H9 (cell line): Measurements from ENCODE around the gene AKT1. TPM values are rescaled to one million over a fixed set of nuclear protein-coding genes. Genes with fewer than 3 reads are reported as not detected.

Source experiments
- DNase-seq: peaks from one replicate; pipeline ENCODE4 v3.0.0-alpha.2; 2017
- H2AFZ ChIP-seq: one replicate; pipeline ENCODE4 v1.6.1; 2013; ENCODE audit warnings: mild to moderate bottlenecking, low read length, control low read depth, moderate library complexity
- H2AK5ac ChIP-seq: 2 replicates; pipeline ENCODE4 v1.6.1; 2013; ENCODE audit warnings: low read length, control low read depth, mixed read lengths; ENCODE audit not compliant: insufficient read length
- H2BK120ac ChIP-seq: one replicate; pipeline ENCODE4 v1.6.1; 2013; ENCODE audit warnings: low read depth, mild to moderate bottlenecking, low read length, control low read depth, inconsistent platforms; ENCODE audit not compliant: poor library complexity, severe bottlenecking
- H2BK12ac ChIP-seq: 2 replicates; pipeline ENCODE4 v1.6.1; 2013; ENCODE audit warnings: low read length, control low read depth, mixed read lengths, low read depth; ENCODE audit not compliant: insufficient read length
- H2BK15ac ChIP-seq: 2 replicates; pipeline ENCODE4 v1.6.1; 2013; ENCODE audit warnings: low read depth, low read length, control low read depth
- H2BK20ac ChIP-seq: one replicate; pipeline ENCODE4 v1.6.1; 2013; ENCODE audit warnings: low read depth, mild to moderate bottlenecking, low read length, control low read depth, inconsistent platforms; ENCODE audit not compliant: poor library complexity, severe bottlenecking
- H2BK5ac ChIP-seq: 2 replicates; pipeline ENCODE4 v1.6.1; 2013; ENCODE audit warnings: low read length, control low read depth, mixed read lengths; ENCODE audit not compliant: insufficient read length
- H3K14ac ChIP-seq: 2 replicates; pipeline ENCODE4 v1.6.1; 2013; ENCODE audit warnings: low read length, control low read depth; ENCODE audit not compliant: insufficient read depth
- H3K18ac ChIP-seq: 2 replicates; pipeline ENCODE4 v1.6.1; 2013; ENCODE audit warnings: low read depth, mild to moderate bottlenecking, mixed read lengths, low read length, control low read depth; ENCODE audit not compliant: insufficient read length
- H3K23ac ChIP-seq: 2 replicates; pipeline ENCODE4 v1.6.1; 2013; ENCODE audit warnings: low read length, control low read depth, mixed read lengths, low read depth; ENCODE audit not compliant: insufficient read length
- H3K23me2 ChIP-seq: 2 replicates; pipeline ENCODE4 v1.6.1; 2013; ENCODE audit warnings: low read depth, mild to moderate bottlenecking, mixed read lengths, low read length, control low read depth; ENCODE audit not compliant: insufficient read length, poor library complexity, severe bottlenecking
- H3K27ac ChIP-seq: 2 replicates; pipeline ENCODE4 v1.5.1; 2013; ENCODE audit warnings: low read length, control low read depth, mixed read lengths, low read depth; ENCODE audit not compliant: insufficient read length
- H3K27me3 ChIP-seq: 2 replicates; pipeline ENCODE4 v1.6.1; 2013; ENCODE audit warnings: low read length, control low read depth, inconsistent platforms; ENCODE audit not compliant: insufficient read depth
- H3K4ac ChIP-seq: 2 replicates; pipeline ENCODE4 v1.6.1; 2013; ENCODE audit warnings: low read depth, mild to moderate bottlenecking, control low read depth, inconsistent platforms, low read length, moderate library complexity
- H3K4me1 ChIP-seq: 2 replicates; pipeline ENCODE4 v1.6.1; 2013; ENCODE audit warnings: low read length, control low read depth, inconsistent platforms; ENCODE audit not compliant: insufficient read depth
- H3K4me2 ChIP-seq: 2 replicates; pipeline ENCODE4 v1.6.1; 2013; ENCODE audit warnings: low read length, control low read depth, mixed read lengths; ENCODE audit not compliant: insufficient read length, insufficient read depth
- H3K56ac ChIP-seq: 2 replicates; pipeline ENCODE4 v1.6.1; 2013; ENCODE audit warnings: low read depth, mild to moderate bottlenecking, mixed read lengths, low read length, control low read depth; ENCODE audit not compliant: insufficient read length
- H3K79me1 ChIP-seq: 2 replicates; pipeline ENCODE4 v1.6.1; 2013; ENCODE audit warnings: low read depth, mild to moderate bottlenecking, moderate library complexity, low read length, control low read depth, inconsistent platforms; ENCODE audit not compliant: insufficient read depth, poor library complexity, severe bottlenecking
- H3K79me2 ChIP-seq: 2 replicates; pipeline ENCODE4 v1.6.1; 2013; ENCODE audit warnings: low read length, control low read depth, inconsistent platforms; ENCODE audit not compliant: insufficient read depth
- H3K9ac ChIP-seq: 2 replicates; pipeline ENCODE4 v1.6.1; 2013; ENCODE audit warnings: low read length, control low read depth, mixed read lengths; ENCODE audit not compliant: insufficient read length; ENCODE audit errors: extremely low read depth
- H3K9me3 ChIP-seq: one replicate; pipeline ENCODE4 v1.6.1; 2013; ENCODE audit warnings: low read depth, low read length, inconsistent platforms; ENCODE audit not compliant: control insufficient read depth
- H3T11ph ChIP-seq: one replicate; pipeline ENCODE4 v1.6.1; 2013; ENCODE audit warnings: mild to moderate bottlenecking, low read length, control low read depth, inconsistent platforms
- H4K20me1 ChIP-seq: one replicate; pipeline ENCODE4 v1.6.1; 2013; ENCODE audit not compliant: control insufficient read depth, insufficient read length, insufficient read depth
- H4K5ac ChIP-seq: 2 replicates; pipeline ENCODE4 v1.6.1; 2013; ENCODE audit warnings: low read depth, mild to moderate bottlenecking, mixed read lengths, low read length, control low read depth; ENCODE audit not compliant: insufficient read length
- H4K8ac ChIP-seq: replicated peaks from 2 replicates; pipeline ENCODE4 v1.6.1; 2013; ENCODE audit warnings: low read length, control low read depth, mixed read lengths, low read depth; ENCODE audit not compliant: insufficient read length
- H4K91ac ChIP-seq: 2 replicates; pipeline ENCODE4 v1.6.1; 2013; ENCODE audit warnings: low read depth, mild to moderate bottlenecking, moderate library complexity, mixed read lengths, low read length, control low read depth; ENCODE audit not compliant: insufficient read length
- H3K27ac Mint-ChIP-seq, 3 experiments: 2 replicates in 2 of 3; 3 replicates in 1 of 3; pipeline ENCODE4 v1.8.0; 2020 to 2021; ENCODE audit warnings: mixed read lengths in 3 of 3, mild to moderate bottlenecking in 1 of 3, moderate library complexity in 1 of 3
- H3K27me3 Mint-ChIP-seq: 2 replicates; pipeline ENCODE4 v1.8.0; 2021; ENCODE audit warnings: low read depth, mild to moderate bottlenecking, moderate library complexity, mixed read lengths
- H3K36me3 Mint-ChIP-seq, 3 experiments: 2 replicates in 2 of 3; 3 replicates in 1 of 3; pipeline ENCODE4 v1.8.0; 2020 to 2021; ENCODE audit warnings: low read depth in 3 of 3, mixed read lengths in 3 of 3; ENCODE audit not compliant: insufficient read depth in 1 of 3
- H3K4me1 Mint-ChIP-seq, 2 experiments: 2 replicates each; pipeline ENCODE4 v1.8.0; 2020; ENCODE audit warnings: mixed read lengths in 2 of 2
- H3K4me3 Mint-ChIP-seq, 2 experiments: 2 replicates in 1 of 2; 3 replicates in 1 of 2; pipeline ENCODE4 v1.8.0; 2020 to 2021; ENCODE audit warnings: mild to moderate bottlenecking in 2 of 2, mixed read lengths in 2 of 2, moderate library complexity in 1 of 2
- H3K9me3 Mint-ChIP-seq, 2 experiments: 2 replicates in 1 of 2; 3 replicates in 1 of 2; pipeline ENCODE4 v1.8.0; 2020; ENCODE audit warnings: mild to moderate bottlenecking in 2 of 2, mixed read lengths in 2 of 2, moderate library complexity in 1 of 2
- CTCF ChIP-seq: fragments of 200-600 bp; sonication (generic); conservative IDR thresholded peaks from 3 replicates; pipeline ENCODE4 v1.8.0; 2021; ENCODE audit warnings: antibody characterized with exemption, mild to moderate bottlenecking
- WGBS: extraction: QIAGEN DNeasy Blood & Tissue Kit; methylation state at CpG from one replicate; pipeline ENCODE4 v1.1.7; 2013; ENCODE audit warnings: missing lambda C conversion rate, low lambda C conversion rate, mixed read lengths; ENCODE audit not compliant: insufficient read length; ENCODE audit errors: extremely low coverage; 5-methylcytosine and 5-hydroxymethylcytosine counted together
- total RNA-seq: library from RNA; stranded (reverse); gene quantifications from 2 replicates; pipeline ENCODE4 v1.2.1, GENCODE V29; 2021

AKT1 gene
- total RNA-seq, 1 experiment from 2014 or later: 101 TPM

GRCh38 chr14:104768437-104769323 is 26.9 kb downstream of the AKT1 start:
- no peaks in the 10 kb centered on the region for H3K9me3 ChIP-seq
- no peaks in the 10 kb centered on the region for H3K79me2 ChIP-seq
- no peak overlapping the region for H2BK15ac ChIP-seq
- H3K18ac ChIP-seq: peak overlapping the region; percentile 15
- no peaks in the 10 kb centered on the region for H3K27me3 ChIP-seq
- H2BK5ac ChIP-seq: no peak overlapping the region
- WGBS: no CpG with 5 or more reads among the region's 25 CpGs
- H3K14ac ChIP-seq: no peak overlapping the region
- H3K36me3 Mint-ChIP-seq: peaks cover 35 to 54% (median 46%) of the 10 kb centered on the region in 3 experiments
- peaks cover 2% of the 10 kb centered on the region for H3K23me2 ChIP-seq
- no peak overlapping the region for H4K5ac ChIP-seq
- H2BK12ac ChIP-seq: no peak overlapping the region
- H2AFZ ChIP-seq: no peak overlapping the region
- H4K8ac ChIP-seq: no peak overlapping the region
- no peak overlapping the region for H3T11ph ChIP-seq
- peak overlapping the region in 1 of 2 experiments; percentile 58; a peak in 3 of 5 replicates for H3K4me3 Mint-ChIP-seq
- no peak overlapping the region for H3K27ac ChIP-seq
- H2AK5ac ChIP-seq: no peak overlapping the region
- peaks cover 15 to 21% of the 10 kb centered on the region in 2 experiments for H3K4me1 Mint-ChIP-seq
- no peak overlapping the region for H2BK20ac ChIP-seq
- H3K23ac ChIP-seq: no peak overlapping the region
- TF ChIP-seq CTCF: peak; percentile 93
- H3K56ac ChIP-seq: no peak overlapping the region
- no peak overlapping the region for H3K4ac ChIP-seq
- peak overlapping the region; percentile 0 for H3K4me2 ChIP-seq
- no peak overlapping the region for H3K9ac ChIP-seq
- DNase-seq: peak; percentile 97
- no peaks in the 10 kb centered on the region for H4K20me1 ChIP-seq
- no peak overlapping the region for H2BK120ac ChIP-seq
- no peaks in the 10 kb centered on the region for H3K79me1 ChIP-seq
- peak overlapping the region in 2 of 3 experiments; percentile 62 to 86; a peak in 2 of 7 replicates for H3K27ac Mint-ChIP-seq
- H3K27me3 Mint-ChIP-seq: no peaks in the 10 kb centered on the region
- H4K91ac ChIP-seq: no peak overlapping the region
- H3K9me3 Mint-ChIP-seq: peaks cover 10 to 14% of the 10 kb centered on the region in 2 experiments
- no peaks in the 10 kb centered on the region for H3K4me1 ChIP-seq
